ENCODE data around the gene POLR1E. TPM values are rescaled to one million over a fixed set of nuclear protein-coding genes. Genes with fewer than 3 reads are reported as not detected.
"Not testable (repeated sequence)": the region's sequence is repeated elsewhere in the genome, so short reads cannot be mapped to it uniquely, and the experiment has no call there.

Gene POLR1E
- total RNA-seq, 4 donors from 2014 or later, result 22.5 to 26.4 (median 25.3) TPM

DNA sequence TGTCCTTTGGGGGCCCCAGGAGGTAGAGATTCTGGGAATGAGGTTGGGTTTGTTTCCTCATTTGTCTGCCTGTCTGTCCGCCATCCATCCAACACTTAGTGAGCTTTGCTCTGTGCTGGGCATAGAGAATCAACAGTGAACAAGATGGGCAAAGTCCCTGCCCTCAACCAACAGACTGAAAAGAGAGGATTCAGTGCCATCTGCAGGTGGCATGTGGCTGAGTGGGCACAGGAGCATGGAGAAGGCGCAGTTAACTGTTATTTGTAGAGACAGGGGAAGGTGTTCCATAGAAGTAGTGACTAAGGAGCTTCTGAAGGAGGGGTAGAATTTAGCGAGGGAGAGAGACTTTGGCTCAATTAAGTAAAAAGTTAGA, 23.1 kb downstream of the POLR1E start:
- intact Hi-C loops (cut with DNase I; ENCODE audit: low total_unique reads), result no loop called here
- TF ChIP-seq, protein P1, sequence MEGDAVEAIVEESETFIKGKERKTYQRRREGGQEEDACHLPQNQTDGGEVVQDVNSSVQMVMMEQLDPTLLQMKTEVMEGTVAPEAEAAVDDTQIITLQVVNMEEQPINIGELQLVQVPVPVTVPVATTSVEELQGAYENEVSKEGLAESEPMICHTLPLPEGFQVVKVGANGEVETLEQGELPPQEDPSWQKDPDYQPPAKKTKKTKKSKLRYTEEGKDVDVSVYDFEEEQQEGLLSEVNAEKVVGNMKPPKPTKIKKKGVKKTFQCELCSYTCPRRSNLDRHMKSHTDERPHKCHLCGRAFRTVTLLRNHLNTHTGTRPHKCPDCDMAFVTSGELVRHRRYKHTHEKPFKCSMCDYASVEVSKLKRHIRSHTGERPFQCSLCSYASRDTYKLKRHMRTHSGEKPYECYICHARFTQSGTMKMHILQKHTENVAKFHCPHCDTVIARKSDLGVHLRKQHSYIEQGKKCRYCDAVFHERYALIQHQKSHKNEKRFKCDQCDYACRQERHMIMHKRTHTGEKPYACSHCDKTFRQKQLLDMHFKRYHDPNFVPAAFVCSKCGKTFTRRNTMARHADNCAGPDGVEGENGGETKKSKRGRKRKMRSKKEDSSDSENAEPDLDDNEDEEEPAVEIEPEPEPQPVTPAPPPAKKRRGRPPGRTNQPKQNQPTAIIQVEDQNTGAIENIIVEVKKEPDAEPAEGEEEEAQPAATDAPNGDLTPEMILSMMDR (IDR thresholded peaks at IDR 0.05), result no peak
- no peak for TF ChIP-seq POLR2A (IDR thresholded peaks at IDR 0.05)

DNA sequence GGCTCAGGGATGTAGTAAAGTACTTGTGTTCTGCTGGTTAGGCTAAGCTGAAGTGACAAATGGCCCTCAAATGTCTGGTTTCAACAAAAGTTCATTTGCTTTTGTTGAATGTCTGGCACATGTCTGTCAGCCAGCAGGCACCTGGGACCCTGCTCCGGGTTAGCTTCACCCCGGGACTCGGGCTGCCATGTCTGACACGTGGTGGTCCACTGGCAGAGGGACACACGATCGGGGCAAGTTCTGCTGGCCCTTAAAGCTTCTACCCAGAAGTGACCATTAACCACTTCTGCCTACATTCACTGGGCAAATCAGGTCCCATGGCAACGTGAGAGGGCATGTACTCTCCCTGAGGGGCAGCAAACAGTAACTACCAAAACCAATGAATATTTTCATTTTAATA, 23.8 kb downstream of the POLR1E start:
- no peak for DNase-seq (ENCODE audit: low spot score in 2 of 2)
- intact Hi-C loops (cut with DNase I; ENCODE audit: low total_unique reads), result no loop called here
- no peak overlapping the region for H3K4me3 ChIP-seq (ENCODE audit: low read depth, poor library complexity, severe bottlenecking)
- TF ChIP-seq POLR2A (IDR thresholded peaks at IDR 0.05), result no peak
- TF ChIP-seq, protein P1 (IDR thresholded peaks at IDR 0.05), result no peak
- 81 to 90% methylated on average over 7 of the region's 7 CpGs for WGBS, 2 donors

More for the DNA sequence above, 23.1 kb downstream of the POLR1E start:
- DNase-seq (ENCODE audit: low spot score in 2 of 2), result no peak
- H3K4me3 ChIP-seq (ENCODE audit: low read depth, poor library complexity, severe bottlenecking), result no peak overlapping the region
- WGBS, 2 donors, result 83 to 87% methylated on average over 3 of the region's 3 CpGs

DNA sequence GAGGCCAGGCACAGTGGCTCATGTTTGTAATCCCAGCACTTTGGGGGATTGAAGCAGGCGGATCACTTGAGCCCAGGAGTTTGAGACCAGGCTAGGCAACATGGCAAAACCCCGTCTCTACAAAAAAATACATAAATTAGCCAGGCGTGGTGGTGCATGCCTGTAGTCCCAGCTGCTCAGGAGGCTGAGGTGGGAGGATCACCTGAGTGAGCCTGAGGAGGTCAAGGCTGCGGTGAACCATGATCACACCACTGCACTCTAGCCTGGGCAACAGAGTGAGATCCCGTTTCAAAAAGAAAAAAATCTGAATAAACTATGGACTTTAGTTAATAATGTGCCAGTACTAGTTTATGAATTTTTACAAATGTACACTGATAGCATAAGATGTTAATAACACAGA, 24.3 kb downstream of the POLR1E start:
- intact Hi-C loops (cut with DNase I; ENCODE audit: low total_unique reads); DNase-seq (ENCODE audit: low spot score in 2 of 2); H3K4me3 ChIP-seq (ENCODE audit: low read depth, poor library complexity, severe bottlenecking): not testable (repeated sequence)
- 75 to 85% methylated on average over 5 of the region's 5 CpGs for WGBS, 2 donors

DNA sequence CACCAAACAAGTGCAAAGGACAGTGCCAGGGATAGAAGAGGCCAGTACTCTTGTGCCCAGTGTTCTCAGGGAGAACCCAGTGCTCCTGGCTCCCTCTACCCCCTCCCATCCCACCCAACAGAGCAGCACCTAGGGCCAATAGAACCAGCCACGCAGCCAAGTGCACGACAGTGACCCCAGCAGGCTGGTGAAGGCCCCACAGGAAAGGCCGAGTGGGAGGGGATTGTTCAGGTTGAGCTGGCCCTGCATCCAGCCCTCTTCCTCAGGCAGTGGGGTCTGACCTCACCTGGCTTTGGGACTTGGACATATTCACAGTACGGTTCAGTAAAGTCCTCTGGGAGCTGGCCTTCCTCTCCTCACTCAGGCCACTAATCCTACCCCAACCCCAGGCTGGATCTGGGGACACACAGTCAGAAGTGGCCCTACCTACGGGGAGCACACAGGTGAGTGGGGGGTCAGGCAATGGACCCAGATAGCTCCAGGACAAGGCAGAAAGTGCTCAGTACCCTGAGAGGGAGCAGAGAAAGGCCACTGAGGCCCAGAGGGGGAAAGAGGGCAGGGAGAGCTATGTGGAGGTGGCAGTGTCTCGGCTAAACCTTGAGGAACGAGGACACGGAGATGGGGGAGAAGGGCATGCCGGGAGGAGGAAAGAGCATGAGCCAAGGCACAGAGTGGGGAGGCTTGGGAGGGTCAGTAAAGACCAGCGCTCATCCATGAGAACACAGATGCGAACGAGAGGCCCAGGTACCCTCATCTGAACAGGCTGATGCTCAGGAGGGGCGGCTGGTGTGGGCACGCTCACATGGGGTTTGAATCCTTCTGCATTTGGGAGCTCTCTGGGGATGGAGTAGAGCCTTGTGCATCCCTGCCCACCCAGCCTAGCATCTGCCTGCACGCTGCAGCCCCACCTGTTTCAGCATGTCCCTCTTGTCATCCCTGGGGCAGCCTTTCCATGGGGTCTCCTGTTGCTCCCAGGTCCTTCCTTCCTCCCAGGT, 25.6 kb downstream of the POLR1E start:
- intact Hi-C loops (cut with DNase I; ENCODE audit: low total_unique reads), result no loop called here
- no peak for TF ChIP-seq POLR2A (IDR thresholded peaks at IDR 0.05)
- TF ChIP-seq, protein P1 (IDR thresholded peaks at IDR 0.05), result no peak
- H3K4me3 ChIP-seq (ENCODE audit: low read depth, poor library complexity, severe bottlenecking), result no peak overlapping the region
- 86 to 91% methylated on average over 15 of the region's 15 CpGs for WGBS, 2 donors
- DNase-seq (ENCODE audit: low spot score in 2 of 2), result no peak

DNA sequence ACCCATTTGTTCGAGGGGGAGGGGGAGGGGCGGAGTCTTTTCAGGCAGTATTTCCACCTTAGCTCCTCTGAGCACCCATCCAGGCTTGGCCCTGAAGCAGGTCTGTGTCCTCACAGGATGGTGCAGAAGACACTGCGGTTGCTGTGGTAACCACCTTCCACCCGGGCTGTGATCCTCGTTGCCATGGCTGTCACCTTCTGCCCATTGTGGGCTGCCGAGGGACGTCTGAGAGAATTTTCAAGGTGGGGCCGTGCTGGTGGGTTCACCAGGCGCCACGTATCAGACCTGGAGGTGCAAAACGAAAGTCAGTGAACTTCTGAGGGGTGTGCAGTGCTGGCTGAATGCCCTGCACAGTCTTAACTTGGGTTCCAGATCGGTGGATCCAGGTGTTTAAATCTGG, 26.7 kb downstream of the POLR1E start:
- no peak overlapping the region for H3K4me3 ChIP-seq (ENCODE audit: low read depth, poor library complexity, severe bottlenecking)
- intact Hi-C loops (cut with DNase I; ENCODE audit: low total_unique reads), result no loop called here
- no peak for DNase-seq (ENCODE audit: low spot score in 2 of 2)
- TF ChIP-seq POLR2A (IDR thresholded peaks at IDR 0.05), result no peak
- TF ChIP-seq, protein P1 (IDR thresholded peaks at IDR 0.05), result no peak
- 72 to 76% methylated on average over 9 to 12 of the region's 12 CpGs for WGBS, 2 donors

DNA sequence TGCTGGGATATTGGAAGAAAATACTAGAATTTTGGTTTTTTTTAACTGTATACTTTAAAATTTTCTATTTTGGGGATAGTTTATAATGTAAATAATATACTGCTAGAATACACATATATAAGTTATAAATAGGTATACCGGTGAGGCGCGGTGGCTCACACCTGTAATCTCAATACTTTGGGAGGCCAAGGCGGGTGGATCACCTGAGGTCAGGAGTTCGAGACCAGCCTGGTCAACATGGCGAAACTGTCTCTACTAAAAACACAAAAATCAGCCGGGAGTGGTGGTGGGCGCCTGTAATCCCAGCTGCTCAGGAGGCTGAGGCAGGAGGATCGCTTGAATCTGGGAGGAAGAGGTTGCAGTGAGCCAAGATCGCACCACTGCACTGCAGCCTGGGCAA, 28.7 kb downstream of the POLR1E start:
- 97 to 98% methylated on average over 10 of the region's 10 CpGs for WGBS, 2 donors
- H3K4me3 ChIP-seq (ENCODE audit: low read depth, poor library complexity, severe bottlenecking); DNase-seq (ENCODE audit: low spot score in 2 of 2); intact Hi-C loops (cut with DNase I; ENCODE audit: low total_unique reads): not testable (repeated sequence)
